Posterior cingulate gyrus (tissue), 11 donors: ENCODE results near the gene BRICD5.
"Not testable (repeated sequence)": the region's sequence is repeated elsewhere in the genome, so short reads cannot be mapped to it uniquely, and the experiment has no call there.

ENCODE experiments used
- DNase-seq, 10 donors: peaks; one replicate each; pipeline versions ENCODE4 v3.0.0 to v3.0.0-alpha.2; 2020 to 2021; ENCODE audit warnings: mixed read lengths in 3 of 10
- intact Hi-C: fragments of 100-400 bp; cut with DNase I; formaldehyde crosslinking; loops from one replicate; pipeline ENCODE4 v1.15.1; 2023

Gene BRICD5

DNA sequence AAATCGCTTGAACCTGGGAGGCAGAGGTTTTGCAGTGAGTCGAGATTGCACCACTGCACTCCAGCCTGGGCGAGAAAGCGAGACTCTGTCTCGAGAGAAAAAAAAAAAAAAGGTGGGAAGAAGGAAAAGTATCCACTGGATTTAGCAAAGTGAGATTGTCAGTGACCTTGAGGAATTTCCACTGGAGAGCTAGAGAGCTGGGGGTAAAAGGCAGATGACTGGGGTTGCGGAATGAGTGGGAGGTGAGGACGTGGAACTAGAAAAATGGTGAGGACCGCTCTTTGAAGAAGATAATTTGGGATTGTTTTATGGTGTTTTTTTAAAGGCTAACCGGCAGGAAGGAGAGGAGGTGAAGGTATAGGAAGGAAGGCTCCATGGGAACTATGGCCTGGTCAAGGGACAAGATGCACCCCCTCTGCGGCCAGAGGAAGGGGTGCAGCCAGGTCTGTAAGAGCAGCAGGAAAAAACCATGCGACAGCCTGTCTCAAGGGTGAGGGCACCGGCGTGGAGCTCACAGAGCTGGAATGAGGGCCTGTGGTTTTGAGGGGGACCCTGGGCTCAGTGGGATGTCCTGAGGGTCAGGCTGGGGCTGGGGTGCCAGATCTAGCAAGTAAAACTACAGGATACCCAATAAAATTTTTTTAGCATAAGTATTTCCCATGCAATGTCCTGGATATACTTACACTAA lies 6.1 kb downstream of the BRICD5 start:
- intact Hi-C loops = loop anchor here (1.0 to 5.0 kb wide), 2 partner anchors 47 to 64 kb away; partner anchors contain the start of genes RNPS1 and TRAF7
- peak in 2 of 10 donors; percentile 62 to 83 for DNase-seq

DNA sequence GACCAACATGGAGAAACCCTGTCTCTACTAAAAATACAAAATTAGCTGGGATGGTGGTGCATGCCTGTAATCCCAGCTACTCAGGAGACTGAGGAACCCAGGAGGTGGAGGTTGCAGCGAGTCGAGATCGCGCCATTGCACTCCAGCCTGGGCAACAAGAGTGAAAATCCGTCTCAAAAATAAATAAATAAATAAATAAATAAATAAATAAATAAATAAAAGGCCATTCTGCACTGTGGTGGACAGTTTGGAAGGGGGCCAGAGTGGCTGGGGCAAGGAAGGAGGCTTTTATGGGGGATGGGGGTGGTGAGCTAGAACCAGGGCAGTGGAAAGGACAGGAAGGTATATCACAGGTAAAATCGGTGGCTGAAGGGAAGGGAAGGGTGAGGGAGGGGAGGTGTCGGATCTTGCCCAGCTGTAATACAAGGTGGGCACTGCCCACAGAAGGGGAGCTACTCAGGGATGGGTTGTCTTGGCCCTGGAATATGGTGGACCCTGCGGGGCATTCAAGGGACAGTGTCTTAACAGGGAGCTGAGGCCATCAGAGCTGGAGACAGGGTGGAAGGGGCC lies 7.5 kb downstream of the BRICD5 start:
- DNase-seq, intact Hi-C loops: not testable (repeated sequence)

DNA sequence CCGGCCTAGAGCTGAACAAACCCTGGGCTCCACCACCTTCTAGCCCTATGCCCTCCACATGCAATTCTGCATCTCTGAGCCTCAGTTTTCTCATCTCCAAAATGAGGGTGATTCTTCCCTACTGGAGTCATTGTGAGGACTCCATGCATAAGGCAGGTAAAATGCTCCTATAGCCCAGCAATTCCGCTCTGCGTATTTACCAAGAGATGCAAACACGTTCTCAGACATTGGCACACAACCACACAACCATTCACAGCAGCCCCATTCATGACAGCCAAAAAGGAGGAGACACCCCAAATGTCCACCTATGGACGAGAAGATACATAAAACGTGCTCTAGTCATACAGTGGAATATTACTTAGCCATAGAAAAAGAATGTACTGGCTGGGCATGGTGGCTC lies 10.3 kb downstream of the BRICD5 start:
- intact Hi-C loops = no loop called here
- no peak for DNase-seq

DNA sequence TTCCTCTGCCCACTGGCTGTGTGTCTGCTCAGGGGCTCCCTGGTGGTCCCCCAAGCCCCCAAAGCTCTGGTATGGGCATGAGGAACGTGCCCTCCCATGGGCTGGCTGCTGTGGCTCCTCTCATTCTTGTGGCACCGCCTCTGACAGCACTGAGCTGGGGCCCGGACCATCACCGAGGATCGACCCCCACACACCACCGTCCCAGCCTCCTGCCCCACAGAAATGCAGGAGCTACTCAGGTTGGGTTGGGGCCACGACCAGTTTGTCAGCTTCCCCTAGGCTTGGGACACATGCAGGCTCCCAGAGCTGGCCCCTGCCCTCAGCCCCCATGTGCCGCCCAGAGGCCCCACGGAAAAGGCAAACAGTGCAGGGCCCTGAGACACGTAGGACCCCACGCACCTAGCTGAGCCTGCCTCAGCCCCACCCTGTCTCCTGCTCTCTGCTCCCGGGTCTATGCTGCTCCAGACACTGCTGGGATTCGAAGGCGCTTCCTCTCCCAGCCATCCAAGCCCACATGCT lies 11.0 kb downstream of the BRICD5 start:
- intact Hi-C loops = no loop called here
- no peak for DNase-seq

DNA sequence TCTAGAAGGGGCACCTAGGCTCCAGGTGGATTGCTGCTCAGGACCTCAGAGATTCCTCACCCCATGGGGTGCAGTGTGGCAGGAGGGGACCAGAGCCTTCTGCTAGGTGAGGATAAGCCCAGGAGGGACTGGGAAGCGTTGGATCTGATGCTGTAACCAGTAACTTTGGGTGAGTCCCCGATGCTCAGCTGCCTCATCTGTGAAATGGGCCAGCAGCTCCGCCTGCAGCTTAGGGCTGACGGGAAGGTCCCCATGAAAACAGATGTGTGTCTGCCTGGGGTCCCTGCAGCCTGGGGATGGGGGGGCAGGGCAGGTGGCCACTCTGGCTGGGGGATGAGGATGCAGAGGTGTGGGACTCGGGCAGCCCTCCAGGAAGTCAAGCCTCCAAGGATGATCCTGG lies 11.6 kb downstream of the BRICD5 start:
- intact Hi-C loops = no loop called here

DNA sequence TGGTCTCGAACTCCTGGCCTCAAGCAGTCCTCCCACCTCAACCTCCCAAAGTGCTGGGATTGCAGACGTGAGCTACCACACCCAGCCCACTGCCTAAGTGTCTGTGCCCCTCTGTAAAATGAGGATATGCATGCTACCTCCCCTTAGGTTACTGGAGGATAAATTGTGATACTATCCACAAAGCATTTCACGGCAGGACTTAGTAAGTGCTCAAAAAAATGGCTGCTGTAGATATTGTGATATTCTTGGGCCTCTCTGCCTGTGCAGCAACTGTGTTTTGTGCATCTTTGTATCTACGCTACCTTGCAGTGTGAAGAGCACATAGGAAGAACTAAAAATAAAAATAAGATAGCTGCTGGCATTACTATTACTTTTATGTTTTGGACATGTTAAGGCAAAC lies 12.4 kb downstream of the BRICD5 start:
- intact Hi-C loops = no loop called here
- no peak for DNase-seq

More for the DNA sequence above, 11.6 kb downstream of the BRICD5 start:
- no peak for DNase-seq

GRCh38 chr16:2197765-2198164 lies 12.9 kb downstream of the BRICD5 start:
- intact Hi-C loops = no loop called here
- DNase-seq = no peak

GRCh38 chr16:2196981-2197511 lies 13.6 kb downstream of the BRICD5 start:
- peak in 1 of 10 donors; percentile 63 for DNase-seq
- intact Hi-C loops = no loop called here

- intact Hi-C loops = no loop called here
- DNase-seq = peak in 1 of 10 donors; percentile 31
Measured at GRCh38 chr16:2196162-2196980, 14.3 kb downstream of the BRICD5 start, which contains the start of gene CASKIN1. CASKIN1 (minus strand) TSS chr16:2196605; CDS start chr16:2196432, 173 bp downstream.

DNA sequence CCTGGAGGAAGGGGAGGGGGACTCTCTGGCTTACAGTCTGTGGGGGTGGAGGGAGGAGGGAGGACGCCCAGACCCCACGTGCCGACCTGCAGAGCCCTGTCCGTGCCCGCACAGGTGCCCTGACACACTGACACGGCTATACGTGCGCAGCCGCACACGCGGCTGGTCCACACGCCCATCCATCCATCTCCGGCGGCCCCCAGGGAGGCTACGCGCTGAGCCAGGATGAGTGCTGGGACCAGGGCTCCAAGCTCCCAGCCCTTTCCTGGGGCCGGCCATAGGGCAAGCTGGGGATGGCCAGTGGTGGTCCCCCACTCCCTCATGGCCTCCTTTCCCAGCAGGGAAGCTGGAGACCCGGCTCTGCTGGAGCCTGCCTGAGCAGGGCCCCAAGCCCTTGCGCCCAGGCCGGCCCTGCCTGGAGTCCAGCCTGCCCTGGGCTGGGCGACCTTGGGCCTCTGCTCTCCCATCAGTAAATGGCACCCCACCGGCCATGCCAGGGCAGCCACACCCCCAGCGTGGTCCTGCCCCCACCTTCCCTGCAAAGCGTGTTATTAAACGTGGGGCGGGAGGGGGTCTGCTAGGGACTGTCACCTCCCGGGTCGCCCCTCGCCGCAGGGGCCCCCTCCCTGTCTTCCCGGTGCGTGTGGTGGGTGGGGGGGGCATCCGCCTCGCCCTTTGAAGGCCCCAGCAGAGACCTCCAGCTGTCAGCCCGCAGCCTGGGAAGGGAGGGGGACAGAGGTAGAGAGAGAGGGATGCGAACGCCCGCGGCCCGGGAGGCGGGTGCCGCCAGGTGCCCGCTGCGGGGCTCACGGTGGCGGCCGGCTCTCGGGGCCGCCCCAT lies 15.1 kb downstream of the BRICD5 start:
- intact Hi-C loops = no loop called here
- no peak for DNase-seq

- DNase-seq = no peak
- intact Hi-C loops = no loop called here
Measured at GRCh38 chr16:2194852-2195321, 15.8 kb downstream of the BRICD5 start.

GRCh38 chr16:2194166-2194834 lies 16.4 kb downstream of the BRICD5 start:
- intact Hi-C loops = no loop called here

DNA sequence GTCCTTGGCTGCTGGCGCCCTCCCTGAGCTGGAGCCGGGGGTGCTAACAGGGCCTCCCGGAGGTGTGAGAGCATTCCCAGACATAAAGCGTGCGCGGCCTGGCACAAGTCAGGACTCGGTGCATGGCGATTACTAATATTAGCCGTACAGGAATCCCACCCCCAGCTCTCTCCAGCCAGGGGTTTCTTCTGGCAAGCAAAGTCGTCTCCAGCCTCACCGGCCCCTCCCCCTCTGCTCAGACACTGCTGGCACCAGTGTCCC lies 19.3 kb downstream of the BRICD5 start:
- intact Hi-C loops = no loop called here
- DNase-seq = no peak

More at GRCh38 chr16:2194166-2194834, 16.4 kb downstream of the BRICD5 start:
- peak in 2 of 10 donors; percentile 57 to 71 for DNase-seq

DNA sequence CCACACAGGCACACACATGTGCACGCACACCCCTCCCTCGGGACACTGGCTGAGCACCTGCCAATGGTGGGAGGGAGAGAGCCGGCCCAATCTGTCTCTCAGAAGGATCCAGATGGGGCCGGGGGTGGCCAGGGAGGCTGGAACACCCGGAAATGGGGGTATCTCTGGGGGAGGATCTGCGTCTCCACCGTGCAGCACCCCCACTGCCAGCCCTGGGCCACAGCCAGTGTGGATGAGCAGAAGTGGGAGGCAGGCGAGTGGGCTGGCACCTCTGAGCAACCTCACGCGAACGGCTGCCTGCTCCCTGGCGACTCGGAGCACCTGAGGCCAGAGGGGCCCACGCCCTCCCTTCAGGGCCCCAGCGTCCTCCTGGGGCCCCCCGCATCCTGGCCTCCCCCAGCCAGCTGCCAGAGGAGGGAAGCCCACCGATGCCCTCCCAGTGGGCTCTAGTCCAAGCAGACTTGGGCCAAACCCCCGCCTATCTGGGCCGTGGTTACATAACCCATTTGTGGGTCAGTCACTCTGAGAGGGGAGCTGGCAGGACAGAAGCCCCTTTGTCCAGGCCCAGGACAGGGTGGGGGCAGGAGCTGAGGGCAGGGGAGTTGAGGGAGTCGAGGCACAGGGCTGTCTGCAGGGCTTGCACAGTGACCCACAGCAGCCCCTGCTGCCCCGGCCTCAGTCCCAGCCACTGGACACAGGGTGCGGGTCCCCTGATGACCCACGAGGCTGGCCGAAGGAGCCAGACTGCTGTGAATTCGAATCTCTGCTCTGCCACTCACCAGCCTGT lies 19.8 kb downstream of the BRICD5 start:
- intact Hi-C loops = no loop called here

GRCh38 chr16:2190002-2190658 lies 20.5 kb downstream of the BRICD5 start:
- no peak for DNase-seq
- intact Hi-C loops = no loop called here

More for the DNA sequence above, 19.8 kb downstream of the BRICD5 start:
- DNase-seq = peak in 7 of 10 donors; percentile 47 to 94 (median 70)

DNA sequence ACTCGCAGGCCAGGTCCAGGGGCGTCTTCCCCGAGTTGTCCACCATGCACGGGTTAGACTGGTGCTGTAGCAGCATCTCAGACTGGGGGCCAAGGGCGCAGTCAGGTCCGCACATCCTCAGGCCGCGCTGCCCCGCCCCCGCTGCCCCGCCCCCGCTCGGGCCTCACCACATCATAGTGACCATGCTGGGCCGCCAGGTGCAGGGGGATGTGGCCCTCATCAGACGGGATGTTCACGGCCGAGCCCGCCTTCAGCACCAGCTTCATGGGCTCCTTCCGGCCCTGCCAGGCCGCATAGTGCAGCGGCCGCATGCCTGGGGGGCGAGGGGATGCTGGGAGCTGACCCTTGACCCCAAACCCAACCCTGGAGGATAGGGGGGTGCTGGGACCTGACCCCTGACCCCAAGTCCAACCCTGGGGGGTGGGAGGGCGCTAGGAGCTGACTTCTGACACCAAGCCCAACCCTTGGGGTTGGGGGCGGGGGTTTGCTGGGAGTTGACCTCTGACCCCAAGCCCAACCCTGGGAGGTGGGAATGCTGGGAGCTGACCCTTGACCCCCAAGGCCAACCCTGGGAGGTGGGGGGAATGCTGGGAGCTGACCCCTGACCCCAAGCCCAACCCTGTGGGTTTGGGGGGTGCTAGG lies 21.3 kb downstream of the BRICD5 start:
- DNase-seq = no peak
- intact Hi-C loops = no loop called here

DNA sequence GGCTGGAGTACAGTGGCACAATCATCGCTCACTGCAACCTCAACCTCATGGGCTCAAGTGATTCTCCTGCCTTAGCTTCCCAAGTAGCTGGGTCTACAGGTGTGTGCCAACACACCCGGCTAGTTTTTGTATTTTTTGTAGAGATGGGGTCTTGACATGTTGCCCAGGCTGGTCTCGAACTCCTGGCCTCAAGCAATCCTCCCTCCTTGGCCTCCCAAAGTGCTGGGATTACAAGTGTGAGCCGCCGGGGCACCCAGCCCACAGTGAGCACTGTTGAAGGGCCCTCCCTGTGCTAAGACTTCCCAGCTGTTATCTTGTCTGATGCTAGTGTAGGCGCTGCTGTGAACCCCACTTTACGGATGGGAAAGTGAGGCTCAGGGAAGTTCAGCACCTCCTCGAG lies 22.3 kb downstream of the BRICD5 start:
- intact Hi-C loops = no loop called here
- DNase-seq = no peak

DNA sequence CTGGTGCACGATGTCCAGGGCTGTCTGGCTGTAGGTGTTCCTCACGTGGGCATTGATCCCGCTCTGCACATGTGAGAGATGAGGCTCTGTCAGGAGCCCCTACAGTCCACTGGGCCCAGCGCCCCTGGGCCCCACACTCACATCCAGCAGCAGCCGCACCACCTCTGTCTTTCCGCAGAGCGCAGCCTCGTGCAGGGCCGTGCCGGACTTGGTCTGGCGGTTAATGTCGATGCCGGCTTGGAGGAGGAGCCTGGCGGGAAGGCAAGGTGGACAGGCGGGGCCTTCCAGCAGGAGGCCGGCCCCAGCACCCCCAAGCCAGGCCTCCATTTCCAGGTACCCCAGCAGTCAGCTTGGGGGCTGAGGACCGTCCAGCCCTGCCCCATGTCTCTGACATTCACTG lies 23.5 kb downstream of the BRICD5 start:
- intact Hi-C loops = no loop called here
- no peak for DNase-seq
